GM18867 (cell line): ENCODE data around the gene SMARCE1.
"Not testable (repeated sequence)": the region's sequence is repeated elsewhere in the genome, so short reads cannot be mapped to it uniquely, and the experiment has no call there.

Experiments used
- ATAC-seq: cut with Tn5 transposase; IDR thresholded peaks from one replicate; pipeline ENCODE4 v1.9.1; 2021; ENCODE audit warnings: mild to moderate bottlenecking, moderate library complexity; ENCODE audit not compliant: unreplicated experiment

SMARCE1 gene

DNA sequence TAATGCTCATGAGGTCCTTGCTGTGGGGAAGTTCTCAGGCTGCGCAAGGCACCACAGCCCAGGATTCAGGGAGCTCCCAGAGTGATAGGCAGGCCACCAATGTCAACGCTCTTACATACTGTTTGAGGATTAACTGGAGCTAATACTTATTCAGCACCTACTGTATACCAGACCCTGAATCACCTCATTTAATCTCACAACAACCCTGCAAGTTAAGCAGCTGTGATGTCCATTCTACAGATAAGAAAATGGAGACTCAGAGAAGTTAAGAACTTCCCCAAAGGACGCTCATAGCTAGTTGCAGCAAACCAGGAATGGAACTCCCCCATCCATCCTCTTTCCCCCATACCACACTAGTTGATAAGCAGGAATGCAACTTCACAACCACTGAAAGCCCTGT lies 56.9 kb downstream of the SMARCE1 start:
- ATAC-seq = no peak

DNA sequence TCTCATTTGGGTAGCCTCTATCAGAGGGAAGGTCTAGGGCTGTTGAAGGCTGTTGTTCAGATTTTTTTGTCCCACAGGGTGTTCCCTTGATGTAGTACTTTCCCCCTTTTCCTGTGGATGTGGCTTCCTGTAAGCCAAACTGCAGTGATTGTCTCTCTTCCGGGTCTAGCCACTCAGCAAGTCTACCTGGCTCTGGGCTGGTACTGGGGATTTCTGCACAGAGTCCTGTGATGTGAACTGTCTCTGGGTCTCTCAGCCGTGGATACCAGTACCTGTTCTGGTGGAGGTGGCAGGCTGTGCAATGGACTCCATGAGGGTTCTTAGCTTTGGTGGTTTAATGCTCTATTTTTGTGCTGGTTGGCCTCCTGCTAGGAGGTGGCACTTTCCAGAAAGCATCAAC lies 59.1 kb downstream of the SMARCE1 start:
- no peak for ATAC-seq

DNA sequence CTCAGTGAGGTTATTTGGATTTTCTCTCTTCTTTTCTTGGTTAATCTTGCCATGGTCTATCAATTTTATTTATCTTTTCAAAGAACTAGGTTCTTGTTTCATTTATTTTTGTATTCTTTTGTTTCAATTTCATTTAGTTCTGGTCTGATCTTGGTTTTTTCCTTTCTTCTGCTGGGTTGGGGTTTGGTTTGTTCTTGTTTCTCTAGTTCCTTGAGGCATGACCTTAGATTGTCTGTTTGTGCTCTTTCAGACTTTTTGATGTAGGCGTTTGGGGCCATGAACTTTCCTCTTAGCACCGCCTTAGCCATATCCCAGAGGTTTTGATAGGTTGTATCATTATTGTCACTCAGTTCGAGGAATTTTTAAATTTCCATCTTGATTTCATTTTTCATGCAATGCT lies 61.4 kb downstream of the SMARCE1 start:
- not testable (repeated sequence) for ATAC-seq

DNA sequence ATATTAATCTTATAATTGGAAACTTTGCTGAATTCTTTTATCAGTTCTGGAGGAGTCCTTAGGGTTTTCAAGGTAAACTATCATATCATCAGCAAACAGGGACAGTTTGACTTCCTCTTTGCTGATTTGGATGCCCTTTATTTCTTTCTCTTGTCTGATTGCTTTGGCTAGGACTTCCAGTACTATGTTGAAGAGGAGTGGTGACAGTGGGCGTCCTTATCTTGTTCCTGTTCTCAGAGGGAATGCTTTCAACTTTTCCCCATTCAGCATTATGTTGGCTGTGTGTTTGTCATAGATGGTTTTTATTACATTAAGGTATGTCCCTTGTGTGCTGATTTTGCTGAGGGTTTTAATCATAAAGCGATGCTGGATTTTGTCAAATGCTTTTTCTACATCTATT lies 62.7 kb downstream of the SMARCE1 start:
- ATAC-seq = not testable (repeated sequence)

DNA sequence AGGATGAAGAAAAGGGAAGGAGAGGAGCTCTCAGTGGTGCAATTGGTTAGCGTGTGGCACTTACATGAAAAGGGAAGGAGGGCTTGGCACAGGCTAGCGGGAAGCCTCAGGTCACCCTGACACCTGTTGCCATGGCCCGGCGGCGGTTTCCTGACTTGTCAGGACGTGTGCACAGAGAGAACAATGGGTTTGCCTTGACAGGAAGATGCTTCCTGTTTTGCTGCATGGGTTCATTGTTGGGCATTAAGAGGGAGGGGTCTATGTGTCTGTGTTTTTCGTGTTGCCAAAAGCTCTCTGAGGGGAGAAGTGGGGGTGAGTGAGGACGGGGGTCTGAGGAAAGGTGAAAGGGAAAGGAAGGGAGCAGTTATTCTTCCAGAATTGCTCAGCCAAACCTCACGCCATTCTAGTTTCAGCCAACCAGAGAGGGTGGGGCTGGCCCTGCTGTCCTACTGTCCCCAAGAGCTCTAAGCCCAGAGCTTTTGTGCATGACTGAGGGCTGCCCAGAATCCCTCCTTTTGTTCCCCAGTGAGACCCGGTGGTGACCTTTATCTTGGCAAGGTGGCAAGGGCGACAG lies 65.2 kb downstream of the SMARCE1 start:
- ATAC-seq = peak; percentile 87

DNA sequence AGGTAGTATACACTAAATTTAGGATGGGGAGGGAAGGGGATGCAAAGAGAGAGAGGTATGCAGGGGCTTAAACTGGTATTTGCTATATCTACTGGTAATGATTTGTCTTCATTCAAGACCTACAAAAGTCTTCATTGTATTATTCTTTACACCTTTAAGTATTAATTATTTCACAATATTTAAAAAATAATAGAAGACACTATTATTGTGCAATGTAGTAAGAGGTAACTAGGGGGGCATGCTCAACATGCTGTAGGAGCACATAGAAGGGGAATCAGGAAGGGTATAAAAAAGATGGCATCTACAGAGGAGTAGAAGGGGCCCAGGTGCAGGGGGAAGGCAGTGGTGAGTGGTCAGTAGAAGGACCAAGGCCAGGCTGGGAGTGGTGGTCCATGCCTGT lies 67.5 kb downstream of the SMARCE1 start:
- ATAC-seq = no peak

DNA sequence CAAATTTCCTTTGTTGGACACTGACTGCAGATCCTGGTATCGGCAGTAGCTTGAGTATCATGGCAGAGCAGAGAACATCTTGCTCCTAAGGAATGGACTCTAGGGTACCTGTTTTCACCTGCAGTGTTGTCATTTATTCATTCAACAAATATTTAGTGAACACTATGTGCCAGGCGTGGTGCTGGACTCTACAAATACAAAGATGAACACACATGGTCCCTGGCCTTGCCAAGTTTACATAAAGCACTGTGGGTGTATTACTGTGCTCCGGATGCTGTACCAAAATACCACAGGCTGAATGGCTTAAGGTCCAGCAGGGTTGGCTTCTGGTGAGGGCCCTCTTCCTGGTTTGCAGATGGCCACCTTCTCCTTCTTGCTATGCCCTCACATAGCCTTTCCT lies 68.1 kb downstream of the SMARCE1 start:
- no peak for ATAC-seq

DNA sequence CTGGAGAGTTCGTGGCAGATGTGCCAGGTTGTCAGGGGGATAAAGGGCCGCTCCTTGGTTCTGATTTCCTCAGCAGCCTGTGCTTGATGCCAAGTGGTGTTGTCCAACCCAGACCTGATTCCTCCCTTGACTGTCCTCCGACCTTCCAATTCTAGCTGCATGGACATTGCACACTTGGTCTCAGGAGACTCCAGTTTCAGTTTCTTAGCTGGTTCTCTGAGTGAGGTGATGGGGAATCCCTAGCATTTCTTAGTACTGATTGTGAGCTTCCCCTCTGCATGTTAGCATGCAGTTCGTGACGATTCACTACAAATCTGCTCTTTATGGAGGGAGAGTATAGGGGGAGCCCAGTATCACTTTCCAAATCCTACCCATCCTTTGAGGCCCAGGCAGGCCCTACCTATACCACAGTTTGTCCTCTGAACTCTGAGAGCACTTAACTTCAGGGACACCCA lies 70.0 kb downstream of the SMARCE1 start:
- peak; percentile 36 for ATAC-seq

DNA sequence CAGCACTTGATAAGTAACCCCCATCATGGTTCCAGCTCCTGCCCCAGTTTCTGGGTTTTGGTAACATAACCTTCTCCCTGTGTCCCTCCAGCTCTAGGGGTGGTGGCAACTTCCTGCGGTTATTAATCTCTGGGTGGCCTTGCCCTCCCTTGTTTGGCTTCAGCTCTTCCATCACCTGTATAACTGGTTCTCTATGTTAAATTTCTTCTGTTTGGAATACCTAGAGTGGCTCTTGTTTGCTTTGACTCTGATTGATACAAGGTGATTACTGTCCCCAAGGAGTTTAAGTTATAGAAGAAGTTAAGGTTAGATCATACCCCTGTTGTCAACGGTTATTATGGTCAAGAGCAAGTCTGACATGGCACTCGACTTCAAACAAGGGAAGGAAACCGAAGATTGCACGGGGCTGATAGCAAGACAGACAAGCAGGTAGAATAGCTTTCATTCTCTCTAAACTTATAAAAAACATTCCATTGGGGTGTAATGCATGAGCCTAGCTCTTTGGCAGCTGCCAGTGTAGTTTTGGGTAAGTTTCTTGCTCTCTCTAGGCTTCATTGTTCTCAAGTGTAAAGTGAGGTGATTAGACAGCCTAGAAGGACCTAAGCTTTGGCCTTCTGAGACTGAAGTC lies 71.4 kb downstream of the SMARCE1 start:
- ATAC-seq = no peak
